NCI-H446 (cell line): ENCODE measurements around the gene MESP1.

ENCODE experiments used
- DNase-seq, 2 experiments: peaks; one replicate each; lab custom pipeline; 2025; lab: John Stamatoyannopoulos, UW

MESP1 gene

DNA sequence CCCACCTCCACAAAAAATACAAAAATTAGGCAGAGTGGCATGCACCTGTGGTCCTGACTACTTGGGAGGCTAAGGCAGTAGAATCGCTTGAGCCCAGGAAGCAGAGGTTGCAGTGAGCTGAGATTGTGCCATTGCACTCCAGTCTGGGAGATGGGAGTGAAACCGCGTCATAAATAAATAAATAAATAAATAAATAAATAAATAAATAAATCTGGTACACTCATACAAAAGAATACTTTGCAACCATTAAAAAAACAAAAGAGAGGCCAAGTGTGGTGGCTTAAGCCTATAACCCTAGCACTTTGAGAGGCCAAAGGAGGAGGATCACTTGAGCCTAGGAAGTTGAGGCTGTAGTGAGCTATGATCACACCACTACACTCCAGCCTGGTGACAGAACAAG is 28.0 kb downstream of the MESP1 start:
- no peak for DNase-seq

DNA sequence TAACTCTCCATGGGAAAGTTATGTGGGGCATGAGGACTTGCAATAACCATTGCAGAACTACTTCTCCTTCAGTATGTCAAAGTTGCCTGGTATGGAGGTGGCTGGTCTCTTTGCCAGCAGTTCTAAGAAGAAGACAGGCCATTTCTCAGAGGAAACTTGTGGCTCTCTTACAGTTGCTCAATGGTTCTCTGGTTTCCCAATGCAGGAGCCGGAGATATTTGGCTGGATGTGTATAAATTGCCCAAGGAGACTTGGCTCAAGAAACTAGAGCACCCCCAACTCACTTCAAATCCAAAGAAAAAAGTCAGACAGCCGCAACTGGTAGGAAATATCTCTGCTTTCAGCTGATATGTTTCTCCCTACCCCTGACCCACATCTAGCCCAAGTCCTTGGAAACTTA is 36.3 kb downstream of the MESP1 start:
- DNase-seq, result no peak

DNA sequence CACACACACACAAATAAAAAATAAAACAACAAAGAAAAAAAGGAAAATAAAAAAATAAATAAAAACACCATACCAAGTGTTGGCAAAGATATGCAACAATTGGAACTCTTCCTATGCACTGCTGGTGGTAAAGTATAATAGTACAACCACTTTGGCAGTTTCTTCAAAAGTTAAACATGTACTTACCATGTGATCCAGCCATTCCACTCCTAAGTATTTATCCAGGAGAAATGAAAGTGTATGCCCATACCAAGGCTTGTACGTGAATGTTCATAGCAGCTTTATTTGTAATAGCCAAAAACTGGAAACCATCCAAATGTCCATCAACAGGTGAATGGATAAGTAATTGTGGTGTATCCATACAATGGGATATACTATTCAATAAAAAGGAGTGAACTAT is 43.5 kb downstream of the MESP1 start:
- DNase-seq, result no peak

DNA sequence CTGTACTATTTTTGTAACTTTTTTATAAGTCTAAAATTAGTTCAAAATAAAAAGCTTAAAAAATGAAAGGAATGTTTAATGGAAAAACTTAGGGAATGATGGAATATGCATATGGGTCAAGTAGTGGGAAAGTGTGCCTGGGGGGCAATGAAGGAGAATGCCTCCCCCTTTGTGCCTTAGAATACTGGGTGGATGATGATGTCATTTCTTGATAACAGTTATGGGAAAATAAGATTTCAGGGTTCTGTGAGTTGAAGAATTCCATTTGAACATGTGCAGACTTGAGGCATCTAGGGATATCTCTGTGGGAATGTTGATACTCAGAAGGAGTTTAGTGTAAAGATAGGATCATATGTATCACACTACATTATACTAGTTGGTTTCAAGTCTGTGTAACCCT is 46.6 kb downstream of the MESP1 start:
- DNase-seq, result no peak
